KG1 (cell line): ENCODE data around the gene RILP.
A peak's percentile ranks its signal among the peaks of the same experiment; 100 is the strongest.

Source experiments
- DNase-seq: peaks from one replicate; lab custom pipeline; 2025; lab: John Stamatoyannopoulos, UW

RILP gene

GRCh38 chr17:1648173-1648962, 1.3 kb downstream of the RILP start:
- no peak for DNase-seq

- no peak for DNase-seq
These were observed 1.9 kb downstream of the RILP start for GRCh38 chr17:1647802-1648171.

- DNase-seq, result no peak
These were observed 3.3 kb downstream of the RILP start for GRCh38 chr17:1646199-1646875.

- DNase-seq, result peak; percentile 10
These were observed 4.2 kb downstream of the RILP start, which contains the start of gene SCARF1 for GRCh38 chr17:1645207-1646171. SCARF1 (minus strand) TSS chr17:1645732; CDS start chr17:1645697, 35 bp downstream.

GRCh38 chr17:1644493-1645206, 5.0 kb downstream of the RILP start:
- DNase-seq, result no peak

GRCh38 chr17:1643999-1644492, 5.6 kb downstream of the RILP start:
- DNase-seq, result no peak

GRCh38 chr17:1643293-1643998, 6.2 kb downstream of the RILP start:
- DNase-seq, result no peak

- DNase-seq, result no peak
These were observed 8.6 kb downstream of the RILP start for GRCh38 chr17:1641065-1641403.

GRCh38 chr17:1640329-1641064, 9.2 kb downstream of the RILP start:
- DNase-seq, result no peak

- no peak for DNase-seq
These were observed 10.0 kb downstream of the RILP start for GRCh38 chr17:1639549-1640180.

GRCh38 chr17:1638624-1639300, 10.9 kb downstream of the RILP start:
- no peak for DNase-seq

GRCh38 chr17:1638171-1638590, 11.5 kb downstream of the RILP start:
- no peak for DNase-seq

- no peak for DNase-seq
These were observed 12.9 kb downstream of the RILP start for GRCh38 chr17:1636732-1637285.

- no peak for DNase-seq
These were observed 13.8 kb downstream of the RILP start for GRCh38 chr17:1635675-1636465.

- DNase-seq, result no peak
These were observed 14.6 kb downstream of the RILP start for GRCh38 chr17:1634841-1635650.

GRCh38 chr17:1630662-1631061, 19.0 kb downstream of the RILP start:
- DNase-seq, result no peak
